ENCODE measurements around the gene CALD1. TPM values are rescaled to one million over a fixed set of nuclear protein-coding genes. Genes with fewer than 3 reads are reported as not detected.

CALD1 gene
- total RNA-seq, 1 donor from 2014 or later, result 0.50 TPM

GRCh38 chr7:134785842-134786241, 6.4 kb downstream of the CALD1 start:
- intact Hi-C loops (cut with micrococcal nuclease), result no loop called here

- intact Hi-C loops (cut with micrococcal nuclease), result no loop called here
These were observed 7.6 kb downstream of the CALD1 start for GRCh38 chr7:134787064-134787463.

- intact Hi-C loops (cut with micrococcal nuclease), result no loop called here
These were observed 8.3 kb downstream of the CALD1 start for GRCh38 chr7:134787720-134788119.

- intact Hi-C loops (cut with micrococcal nuclease), result no loop called here
These were observed 8.8 kb downstream of the CALD1 start for GRCh38 chr7:134788191-134788590.

GRCh38 chr7:134789967-134790685, 10.7 kb downstream of the CALD1 start:
- intact Hi-C loops (cut with micrococcal nuclease), result no loop called here

GRCh38 chr7:134792968-134793367, 13.5 kb downstream of the CALD1 start:
- intact Hi-C loops (cut with micrococcal nuclease), result no loop called here

- intact Hi-C loops (cut with micrococcal nuclease), result no loop called here
These were observed 15.8 kb downstream of the CALD1 start for GRCh38 chr7:134795231-134795630.

- intact Hi-C loops (cut with micrococcal nuclease), result no loop called here
These were observed 18.7 kb downstream of the CALD1 start for GRCh38 chr7:134798155-134798554.

- intact Hi-C loops (cut with micrococcal nuclease), result no loop called here
These were observed 19.9 kb downstream of the CALD1 start for GRCh38 chr7:134799377-134799776.

GRCh38 chr7:134802762-134803161, 23.3 kb downstream of the CALD1 start:
- intact Hi-C loops (cut with micrococcal nuclease), result no loop called here

- intact Hi-C loops (cut with micrococcal nuclease), result no loop called here
These were observed 24.9 kb downstream of the CALD1 start for GRCh38 chr7:134804351-134804750.

- intact Hi-C loops (cut with micrococcal nuclease), result no loop called here
These were observed 25.4 kb downstream of the CALD1 start for GRCh38 chr7:134804854-134805253.

- intact Hi-C loops (cut with micrococcal nuclease), result no loop called here
These were observed 26.8 kb downstream of the CALD1 start for GRCh38 chr7:134806197-134806596.

GRCh38 chr7:134809616-134810015, 30.2 kb downstream of the CALD1 start:
- intact Hi-C loops (cut with micrococcal nuclease), result no loop called here

GRCh38 chr7:134811765-134812164, 32.3 kb downstream of the CALD1 start:
- intact Hi-C loops (cut with micrococcal nuclease), result no loop called here

GRCh38 chr7:134813663-134814396, 34.4 kb downstream of the CALD1 start:
- intact Hi-C loops (cut with micrococcal nuclease), result no loop called here

- intact Hi-C loops (cut with micrococcal nuclease), result no loop called here
These were observed 35.4 kb downstream of the CALD1 start for GRCh38 chr7:134814730-134815364.

GRCh38 chr7:134818613-134819345, 39.3 kb downstream of the CALD1 start:
- intact Hi-C loops (cut with micrococcal nuclease), result no loop called here

GRCh38 chr7:134819401-134819800, 40.0 kb downstream of the CALD1 start:
- intact Hi-C loops (cut with micrococcal nuclease), result no loop called here

GRCh38 chr7:134820295-134820694, 40.9 kb downstream of the CALD1 start:
- intact Hi-C loops (cut with micrococcal nuclease), result no loop called here

GRCh38 chr7:134820778-134821177, 41.3 kb downstream of the CALD1 start:
- intact Hi-C loops (cut with micrococcal nuclease), result no loop called here

- intact Hi-C loops (cut with micrococcal nuclease), result no loop called here
These were observed 44.0 kb downstream of the CALD1 start for GRCh38 chr7:134823400-134823799.
